ENCODE results near the gene GPC3.

GRCh38 chrX:133983974-133984845 is 1.2 kb downstream of the GPC3 start:
- TF ChIP-seq CTCF (IDR thresholded peaks at IDR 0.05) = no peak
- no peak for TF ChIP-seq EZH2 (IDR thresholded peaks at IDR 0.05)
